GM15510 (cell line): Measurements from ENCODE around the gene RNF157.

Source experiments
- POLR2A ChIP-seq: IDR thresholded peaks from 3 replicates; pipeline ENCODE4 v1.6.1; 2011; ENCODE audit warnings: borderline replicate concordance; ENCODE audit not compliant: insufficient read length; ENCODE audit errors: extremely low read depth

Gene RNF157

DNA sequence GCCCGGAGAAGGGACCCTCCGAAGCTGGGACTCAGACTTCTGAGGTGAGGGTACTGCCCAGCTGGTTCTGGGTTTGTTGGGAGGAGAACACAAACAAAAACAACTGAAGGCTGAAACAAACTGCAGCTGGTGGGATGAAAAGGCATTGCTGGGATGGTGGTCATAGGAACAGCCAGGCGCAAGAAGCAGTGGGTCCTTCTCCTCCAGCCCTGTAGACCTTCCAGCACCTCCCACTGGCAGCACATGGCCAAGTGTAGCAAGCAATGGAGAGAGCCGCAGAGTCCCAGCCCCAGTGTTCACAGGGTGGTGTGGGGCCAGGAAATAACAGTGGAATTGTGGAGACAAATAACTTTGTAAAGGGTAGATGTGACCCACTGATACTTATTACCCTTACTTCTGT, 50.6 kb downstream of the RNF157 start:
- TF ChIP-seq POLR2A = no peak

DNA sequence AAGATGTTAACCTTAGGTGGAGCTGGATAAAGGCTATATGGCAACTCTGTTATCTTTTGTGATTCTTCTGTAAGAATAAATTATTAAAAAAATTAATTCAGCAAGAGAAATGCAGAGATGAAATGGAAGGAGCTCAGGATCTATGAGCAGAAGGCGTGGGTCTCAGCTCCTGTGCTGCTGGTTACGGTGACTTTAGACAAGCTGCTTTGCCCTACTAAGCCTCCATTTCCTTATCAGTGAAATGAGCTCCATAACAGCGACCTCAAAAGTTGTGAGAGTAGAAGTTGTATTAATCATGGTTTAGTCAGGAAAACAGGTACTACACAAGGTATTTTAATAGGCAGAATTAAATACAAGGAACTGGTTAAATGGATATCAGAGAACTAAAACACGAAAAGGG, 51.0 kb downstream of the RNF157 start:
- no peak for TF ChIP-seq POLR2A

DNA sequence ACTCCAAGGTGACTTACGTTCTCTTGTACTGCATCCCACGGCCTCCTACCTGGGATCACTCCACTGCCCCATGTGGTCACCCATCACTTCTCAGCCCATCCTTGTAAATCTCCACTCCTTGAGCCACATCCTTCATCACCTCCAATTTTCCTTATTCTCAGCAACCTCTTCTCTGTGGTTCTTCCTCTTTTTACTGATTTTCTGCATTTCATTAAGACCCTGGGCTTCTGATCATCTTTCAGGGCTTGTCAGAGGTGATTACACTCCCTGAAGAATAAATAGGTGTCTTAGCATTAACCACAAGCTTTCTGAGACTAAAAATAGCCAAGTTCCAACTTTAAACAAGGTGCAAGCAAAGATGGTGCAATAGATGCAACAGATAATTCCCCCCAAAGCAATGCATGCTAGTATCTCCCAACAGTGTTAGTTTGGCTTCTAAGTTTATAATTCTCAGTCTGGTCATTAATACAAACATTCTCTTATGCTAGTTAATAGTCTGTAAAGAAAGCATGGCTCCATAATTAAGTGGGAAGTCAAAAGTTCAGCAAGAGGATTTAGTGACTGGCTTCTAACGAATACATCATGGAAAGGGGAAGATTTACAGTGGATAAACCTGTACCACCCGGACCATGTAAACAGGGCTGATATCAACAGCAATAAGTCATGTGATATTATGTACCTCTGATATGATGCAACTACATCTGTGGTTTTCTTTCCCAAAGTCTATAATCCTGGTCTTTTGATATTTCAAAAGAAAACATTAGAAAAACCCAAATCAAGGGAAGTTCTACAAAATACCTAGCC, 51.9 kb downstream of the RNF157 start:
- TF ChIP-seq POLR2A = no peak

DNA sequence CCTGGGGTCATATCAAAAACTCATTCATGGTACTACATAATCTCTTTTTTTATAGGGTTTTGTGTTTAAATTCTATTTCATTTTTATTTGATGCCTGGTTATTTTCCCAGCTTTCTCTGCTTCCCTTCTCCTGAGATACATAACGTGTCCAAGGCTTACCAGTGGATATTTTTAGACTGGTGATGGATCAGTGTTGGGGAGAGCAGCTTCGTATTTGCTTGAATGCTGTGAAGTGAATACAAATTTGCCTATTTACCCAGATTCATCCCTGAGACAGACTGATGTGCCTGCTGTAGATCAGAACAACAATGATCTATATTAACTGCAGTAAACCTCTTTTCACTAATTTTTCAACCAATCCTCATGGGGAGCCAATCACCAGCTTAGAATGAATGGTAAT, 56.0 kb downstream of the RNF157 start:
- TF ChIP-seq POLR2A = no peak

DNA sequence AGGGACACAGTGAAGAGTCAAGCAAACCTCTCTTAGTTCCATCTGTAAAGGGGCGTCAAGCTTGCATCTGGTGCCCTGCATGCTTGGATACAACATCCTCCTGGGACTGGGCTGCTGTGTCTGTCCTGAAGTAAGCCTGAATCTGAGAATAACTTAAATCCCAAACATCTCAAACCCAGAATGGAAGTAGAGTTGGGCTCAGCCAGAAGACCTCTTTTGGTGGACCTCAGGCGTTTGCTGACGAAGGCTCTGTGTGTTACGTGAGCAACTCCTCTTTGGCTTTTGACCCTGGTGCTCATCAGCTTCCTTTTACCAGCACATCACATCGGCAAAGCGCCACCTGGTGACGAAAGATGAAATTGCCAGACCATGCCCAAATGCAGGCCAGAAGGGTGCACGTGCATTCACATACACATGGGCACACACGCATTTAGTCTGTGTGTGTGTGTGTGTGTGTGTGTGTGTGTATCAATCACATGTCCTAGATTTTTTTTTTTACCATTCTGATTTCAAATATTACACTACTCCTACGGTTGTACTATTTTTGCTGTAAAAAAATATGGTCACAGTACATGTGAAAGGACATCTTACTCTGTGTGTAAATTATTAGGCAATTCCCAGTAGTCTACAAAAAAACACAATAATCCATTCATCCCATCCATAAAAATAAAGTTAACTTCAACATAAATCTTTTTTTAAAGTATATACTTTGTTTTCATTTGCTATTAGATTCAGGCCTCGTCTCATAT, 58.1 kb downstream of the RNF157 start:
- TF ChIP-seq POLR2A = no peak

DNA sequence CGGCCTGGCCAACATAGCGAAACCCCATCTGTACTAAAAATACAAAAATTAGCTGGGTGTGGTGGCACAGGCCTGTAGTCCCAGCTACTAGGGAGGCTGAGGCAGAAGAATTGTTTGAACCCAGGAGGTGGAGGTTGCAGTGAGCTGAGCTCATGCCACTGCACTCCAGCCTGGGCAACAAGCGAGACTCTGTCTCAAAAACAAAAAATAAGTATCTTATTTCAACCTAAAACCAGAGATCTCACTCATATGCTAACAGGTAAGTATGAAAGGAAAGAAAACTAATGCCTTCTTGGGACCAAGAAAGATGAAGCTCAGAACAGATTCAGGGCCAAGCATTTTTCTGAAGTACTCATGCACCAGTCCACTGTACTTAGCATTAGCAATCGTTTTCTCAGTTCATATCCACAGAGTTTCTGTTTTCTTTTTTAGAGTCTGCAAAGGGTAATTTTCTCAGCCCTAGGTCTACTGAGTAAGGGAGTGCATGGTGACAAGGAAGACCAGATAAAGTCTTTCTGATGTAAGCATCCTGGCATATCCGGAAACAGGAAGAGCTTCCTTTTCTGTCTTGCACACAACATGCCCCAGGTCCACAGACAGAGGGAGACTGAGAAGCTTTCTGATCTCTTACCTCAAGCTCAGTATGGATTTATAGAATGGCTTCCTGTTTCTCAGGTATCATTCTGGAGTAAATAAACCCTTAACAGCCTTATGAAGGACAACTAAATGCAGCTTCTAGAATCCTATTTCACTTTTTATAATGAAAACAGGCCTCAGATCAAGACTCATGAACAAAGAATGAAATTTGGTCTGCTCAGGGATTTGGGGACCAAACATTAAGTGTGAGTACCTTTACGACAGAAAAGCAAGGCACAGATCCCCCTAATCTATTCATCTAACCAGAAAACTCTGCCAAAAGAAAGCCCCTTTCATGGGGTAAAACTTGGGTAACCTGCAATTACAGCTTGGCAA, 60.5 kb downstream of the RNF157 start:
- TF ChIP-seq POLR2A = no peak

DNA sequence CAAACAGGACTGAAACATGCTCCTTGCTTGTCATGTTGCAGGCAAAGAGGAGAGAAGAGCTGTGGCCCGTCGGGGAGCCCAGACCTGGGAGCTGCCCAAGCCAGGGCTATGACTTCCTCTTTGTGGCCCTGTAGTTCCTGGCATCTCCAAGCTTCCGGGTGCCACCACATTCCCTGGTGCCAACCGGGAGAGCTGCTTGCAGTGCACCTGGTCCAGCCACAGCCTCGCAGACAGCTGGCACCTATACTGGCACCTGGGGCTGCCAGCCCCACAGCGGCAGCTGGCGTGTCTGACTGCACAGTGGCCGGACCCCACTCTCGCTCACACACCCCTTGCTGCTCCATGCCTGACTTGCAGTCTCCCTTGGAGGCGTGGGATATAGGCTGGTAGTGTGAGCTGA, 62.2 kb downstream of the RNF157 start:
- no peak for TF ChIP-seq POLR2A

DNA sequence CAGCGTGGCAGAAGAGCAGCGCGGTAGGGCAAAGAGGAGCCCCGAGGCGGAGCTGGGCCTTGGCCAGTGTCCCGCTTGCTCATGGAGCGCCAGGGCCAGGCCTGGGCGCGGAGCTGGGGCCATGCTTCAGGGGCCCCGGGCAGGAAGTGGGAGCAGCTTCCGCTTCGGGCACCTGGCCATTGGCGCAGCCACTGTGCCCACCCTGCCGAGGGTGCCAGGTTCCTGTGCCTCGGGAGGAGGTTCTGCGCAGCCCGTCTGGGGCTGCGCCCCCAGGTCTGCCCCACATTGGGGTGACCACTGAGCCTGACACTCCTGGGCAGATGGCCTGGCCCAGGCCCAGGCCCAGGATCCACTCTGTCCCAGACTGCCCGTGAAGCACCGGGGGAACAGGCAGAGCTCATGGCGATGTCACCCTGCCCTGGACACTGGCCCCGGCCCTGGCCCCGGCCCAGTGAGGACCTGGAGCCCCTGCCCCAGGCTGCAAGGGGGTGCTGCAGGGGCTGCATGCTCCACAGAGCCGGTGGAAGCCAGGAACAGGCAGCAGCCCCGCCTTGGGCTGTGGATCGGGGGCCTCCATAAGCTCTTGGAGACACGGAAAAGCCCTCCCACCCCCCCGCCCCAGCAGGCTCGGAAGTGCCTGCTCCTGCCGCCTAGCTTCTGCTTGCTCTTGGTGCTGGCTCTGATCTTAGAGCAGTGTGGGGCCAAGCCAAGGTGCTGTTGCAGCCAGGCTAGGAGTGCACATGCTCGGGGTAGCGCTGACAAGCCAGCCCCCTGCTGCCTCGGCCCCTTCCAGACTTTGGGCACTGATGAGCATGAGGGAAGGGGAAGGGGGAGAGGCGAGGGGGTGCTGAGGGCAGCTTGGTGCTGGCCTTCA, 63.4 kb downstream of the RNF157 start:
- no peak for TF ChIP-seq POLR2A

DNA sequence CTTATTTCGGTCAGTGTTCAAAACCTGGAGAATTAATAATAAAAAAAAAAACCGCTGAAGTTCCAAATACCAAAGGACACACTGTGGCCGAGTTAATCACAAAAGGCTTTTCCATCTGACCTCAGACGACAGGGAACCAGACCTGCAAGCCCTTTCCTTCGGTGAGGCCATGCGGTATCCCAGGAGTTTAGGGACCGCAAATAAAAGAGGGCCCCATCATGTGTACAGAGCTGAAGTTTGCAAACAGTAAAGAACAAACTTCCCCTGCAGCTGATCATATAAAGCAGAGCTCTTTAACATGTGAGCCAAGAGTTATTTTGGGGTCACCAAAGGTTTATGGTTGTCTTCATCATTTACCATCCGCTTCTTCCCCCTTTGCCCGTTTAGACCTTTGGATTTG, 66.3 kb downstream of the RNF157 start:
- TF ChIP-seq POLR2A = no peak

DNA sequence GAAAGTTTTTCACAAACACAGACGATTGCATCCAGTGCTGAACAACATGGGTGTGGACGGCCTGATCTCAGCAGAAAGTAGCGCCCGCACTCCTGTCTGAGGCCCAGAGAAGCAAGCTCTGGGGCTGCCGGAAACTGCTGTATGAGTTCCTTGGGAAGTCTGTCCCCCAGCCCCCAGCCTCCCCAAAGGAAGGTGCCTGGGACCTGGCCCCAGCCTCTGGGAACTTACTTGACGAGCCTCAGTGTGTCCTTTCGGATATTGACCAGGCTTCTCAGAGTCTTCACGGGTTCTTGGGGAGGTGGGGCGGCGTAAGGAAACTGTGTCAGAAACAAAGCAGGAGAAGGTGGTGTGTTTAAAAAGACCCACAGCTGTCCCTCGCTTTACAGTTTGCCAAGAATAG, 66.8 kb downstream of the RNF157 start:
- no peak for TF ChIP-seq POLR2A

DNA sequence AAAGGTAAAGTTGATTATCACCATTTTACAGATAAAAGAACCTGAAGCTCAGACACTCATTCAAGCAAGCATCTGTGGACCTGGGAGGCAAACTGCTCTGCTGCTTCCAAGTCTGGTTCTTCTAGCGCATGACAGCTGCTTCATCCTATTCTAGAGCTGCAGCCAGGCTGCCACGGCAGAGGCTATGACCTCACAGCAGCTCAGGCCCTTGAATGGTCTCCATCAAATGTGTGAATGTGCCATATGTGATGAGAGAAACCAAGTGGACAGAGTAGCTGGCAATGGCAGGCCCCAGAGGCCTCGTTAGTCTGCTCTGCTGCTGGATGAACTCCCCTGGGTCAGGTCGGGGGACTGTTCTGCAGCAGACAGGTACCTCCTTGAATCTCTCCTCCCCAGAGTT, 68.6 kb downstream of the RNF157 start:
- TF ChIP-seq POLR2A = no peak

DNA sequence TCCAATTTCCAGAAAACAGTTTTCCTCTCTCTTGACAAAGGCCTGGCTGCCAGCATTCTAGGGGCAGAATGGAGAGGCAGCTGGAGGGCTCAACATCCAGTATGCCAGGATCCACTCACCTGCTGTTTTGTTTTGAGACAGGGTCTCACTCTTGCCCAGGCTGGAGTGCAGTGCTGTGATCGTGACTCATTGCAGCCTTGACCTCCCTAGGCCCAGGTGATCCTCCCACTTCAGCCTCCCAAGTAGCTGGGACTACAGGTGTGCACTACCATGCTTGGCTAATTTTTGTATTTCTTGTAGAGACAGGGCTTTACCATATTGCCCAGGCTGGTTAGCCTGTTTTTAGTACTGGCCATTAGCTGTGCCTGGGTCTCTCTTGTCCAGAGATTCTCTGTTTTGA, 70.2 kb downstream of the RNF157 start:
- no peak for TF ChIP-seq POLR2A

DNA sequence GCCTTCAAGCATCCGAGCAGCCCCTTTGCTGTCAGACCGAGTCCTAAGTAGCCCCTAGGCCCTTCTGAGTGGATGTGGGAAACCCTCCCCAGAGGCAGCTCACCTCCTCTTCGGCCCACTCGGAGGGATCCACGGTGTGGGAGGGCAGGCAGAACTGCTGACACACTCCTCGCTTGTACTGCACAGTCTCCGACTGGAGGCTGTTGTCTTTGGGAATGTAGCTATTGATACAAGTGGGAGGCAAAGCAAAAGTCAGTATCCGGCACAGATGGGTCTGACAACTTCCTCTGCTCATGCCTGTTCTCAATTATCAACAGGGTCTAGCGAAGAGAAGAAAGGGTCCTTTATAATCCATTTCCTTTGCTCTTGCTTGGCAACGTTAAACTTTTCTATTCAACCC, 73.4 kb downstream of the RNF157 start:
- TF ChIP-seq POLR2A = no peak

DNA sequence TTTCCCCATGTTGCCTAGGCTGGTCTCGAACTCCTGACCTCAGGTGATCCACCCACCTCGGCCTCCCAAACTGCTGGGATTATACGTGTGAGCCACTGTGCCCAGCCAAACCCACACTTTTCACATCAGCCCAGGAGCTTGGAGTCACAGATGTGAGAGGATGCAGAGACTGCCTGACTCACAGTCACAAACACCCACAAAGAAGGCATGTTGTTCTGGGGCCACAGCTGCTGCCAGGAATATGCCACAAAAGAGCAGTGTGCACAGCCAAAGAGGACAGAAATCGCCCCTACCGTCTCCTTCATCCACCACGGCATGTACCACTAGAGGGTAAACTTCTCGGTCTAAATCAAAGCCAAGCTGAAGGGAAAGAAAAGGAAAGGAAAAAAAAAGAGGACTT, 74.1 kb downstream of the RNF157 start:
- TF ChIP-seq POLR2A = no peak
